ENCODE data around the gene COL23A1.
A peak's percentile ranks its signal among the peaks of the same experiment; 100 is the strongest.
"Not testable (repeated sequence)": the region's sequence is repeated elsewhere in the genome, so short reads cannot be mapped to it uniquely, and the experiment has no call there.

Gene COL23A1

DNA sequence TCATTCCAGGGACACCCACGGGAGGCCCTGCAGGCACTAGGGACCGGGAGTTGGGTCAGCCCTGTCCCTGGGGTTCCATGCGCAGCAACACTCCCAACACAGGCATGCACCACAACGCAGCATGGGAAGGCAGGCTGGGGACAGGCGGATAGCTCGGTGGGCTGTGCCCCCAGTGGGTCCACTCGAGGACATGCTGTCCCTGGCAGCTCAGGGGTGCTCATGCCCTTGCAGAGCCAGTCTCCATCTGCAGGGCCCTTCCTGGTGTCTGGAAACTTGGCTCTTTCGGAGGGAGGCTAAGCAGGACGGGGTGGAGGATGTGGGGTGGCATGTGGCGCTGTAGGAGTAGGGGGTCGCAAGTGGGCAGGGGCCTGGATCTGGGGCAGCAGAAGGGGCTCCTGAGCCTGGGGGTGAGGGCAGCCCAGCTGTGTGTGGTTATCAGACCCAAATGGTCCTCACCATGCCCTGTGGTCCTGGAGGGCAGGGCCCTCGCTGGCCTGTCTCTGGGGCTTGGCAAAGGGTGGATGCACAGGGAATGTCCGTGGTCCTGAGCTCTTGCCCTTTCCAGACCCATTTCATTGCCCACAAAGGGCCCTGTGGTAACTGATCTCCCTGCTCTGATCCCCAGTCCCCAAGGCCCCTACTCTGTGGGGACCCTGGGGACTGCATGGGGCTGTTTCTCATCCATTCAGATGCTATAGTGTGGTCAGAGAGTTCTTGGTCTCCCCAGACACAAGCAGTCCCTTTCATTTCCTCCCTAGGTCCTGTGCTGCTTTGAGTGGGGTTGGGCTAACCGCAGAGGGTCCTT is 267.3 kb downstream of the COL23A1 start:
- H3K4me3 ChIP-seq (ENCODE audit: low read depth, low read length), result no peak overlapping the region
- TF ChIP-seq, protein P1, sequence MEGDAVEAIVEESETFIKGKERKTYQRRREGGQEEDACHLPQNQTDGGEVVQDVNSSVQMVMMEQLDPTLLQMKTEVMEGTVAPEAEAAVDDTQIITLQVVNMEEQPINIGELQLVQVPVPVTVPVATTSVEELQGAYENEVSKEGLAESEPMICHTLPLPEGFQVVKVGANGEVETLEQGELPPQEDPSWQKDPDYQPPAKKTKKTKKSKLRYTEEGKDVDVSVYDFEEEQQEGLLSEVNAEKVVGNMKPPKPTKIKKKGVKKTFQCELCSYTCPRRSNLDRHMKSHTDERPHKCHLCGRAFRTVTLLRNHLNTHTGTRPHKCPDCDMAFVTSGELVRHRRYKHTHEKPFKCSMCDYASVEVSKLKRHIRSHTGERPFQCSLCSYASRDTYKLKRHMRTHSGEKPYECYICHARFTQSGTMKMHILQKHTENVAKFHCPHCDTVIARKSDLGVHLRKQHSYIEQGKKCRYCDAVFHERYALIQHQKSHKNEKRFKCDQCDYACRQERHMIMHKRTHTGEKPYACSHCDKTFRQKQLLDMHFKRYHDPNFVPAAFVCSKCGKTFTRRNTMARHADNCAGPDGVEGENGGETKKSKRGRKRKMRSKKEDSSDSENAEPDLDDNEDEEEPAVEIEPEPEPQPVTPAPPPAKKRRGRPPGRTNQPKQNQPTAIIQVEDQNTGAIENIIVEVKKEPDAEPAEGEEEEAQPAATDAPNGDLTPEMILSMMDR (conservative IDR thresholded peaks at IDR 0.05; ENCODE audit: low read depth, low read length), result no peak
- DNase-seq (ENCODE audit: low read depth), result no peak

DNA sequence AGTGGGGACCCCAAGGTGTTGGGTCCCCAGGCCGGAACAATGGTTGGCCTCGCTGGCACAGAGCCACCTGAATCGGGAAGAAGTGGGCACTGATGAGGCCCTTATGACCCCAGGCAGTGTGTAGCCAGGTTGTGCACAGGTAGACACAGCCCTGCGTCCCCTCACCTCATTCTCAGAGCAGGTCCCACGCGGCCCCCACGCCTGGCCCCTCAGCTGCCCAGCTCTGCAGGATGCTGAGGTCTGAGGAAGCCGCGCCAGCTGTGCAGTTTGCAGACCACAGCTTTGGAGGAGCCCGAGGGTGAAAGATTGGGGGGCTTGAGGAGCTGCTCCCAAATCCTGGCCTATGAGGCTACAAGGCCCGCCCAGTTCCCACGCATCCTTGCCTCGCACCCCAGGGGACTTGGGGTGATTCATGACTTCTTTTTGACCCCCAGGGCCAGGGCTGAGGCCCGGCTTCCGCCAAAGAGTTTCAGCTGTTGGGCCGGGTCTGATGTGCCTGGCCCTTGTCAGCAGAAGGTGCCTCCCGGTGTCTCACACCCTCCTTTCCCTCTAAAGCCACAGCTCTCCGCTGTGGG is 269.8 kb downstream of the COL23A1 start:
- DNase-seq (ENCODE audit: low read depth), result peak; percentile 15

DNA sequence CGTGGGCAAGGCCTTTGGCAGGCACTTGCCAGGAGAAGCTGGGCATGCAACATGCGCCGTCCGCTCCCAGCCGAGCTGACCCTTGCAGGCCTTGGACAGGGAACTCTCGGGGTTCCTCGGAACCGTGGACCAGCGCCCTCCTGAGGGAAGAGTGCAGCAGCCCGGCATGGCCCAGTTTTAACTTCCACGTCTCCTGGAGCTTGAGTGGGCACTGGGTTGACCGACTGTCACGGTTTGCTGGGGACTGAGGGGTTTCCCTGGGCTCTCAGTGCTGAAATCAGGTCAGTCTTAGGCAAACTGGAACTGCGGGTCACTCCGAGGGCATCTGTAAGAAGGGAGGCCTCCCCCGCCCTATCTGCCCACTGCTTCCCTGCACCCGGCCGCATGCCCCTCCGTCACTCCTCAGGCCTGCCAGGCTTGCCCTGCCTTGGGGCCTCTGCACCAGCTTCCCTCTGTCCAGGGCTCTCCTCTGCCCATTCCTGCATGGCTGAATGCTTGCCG is 270.6 kb downstream of the COL23A1 start:
- no peak for DNase-seq (ENCODE audit: low read depth)
- TF ChIP-seq, protein P1 (conservative IDR thresholded peaks at IDR 0.05; ENCODE audit: low read depth, low read length), result no peak
- H3K4me3 ChIP-seq (ENCODE audit: low read depth, low read length), result no peak overlapping the region

More for the DNA sequence above, 269.8 kb downstream of the COL23A1 start:
- TF ChIP-seq, protein P1 (conservative IDR thresholded peaks at IDR 0.05; ENCODE audit: low read depth, low read length), result no peak
- H3K4me3 ChIP-seq (ENCODE audit: low read depth, low read length), result no peak overlapping the region

DNA sequence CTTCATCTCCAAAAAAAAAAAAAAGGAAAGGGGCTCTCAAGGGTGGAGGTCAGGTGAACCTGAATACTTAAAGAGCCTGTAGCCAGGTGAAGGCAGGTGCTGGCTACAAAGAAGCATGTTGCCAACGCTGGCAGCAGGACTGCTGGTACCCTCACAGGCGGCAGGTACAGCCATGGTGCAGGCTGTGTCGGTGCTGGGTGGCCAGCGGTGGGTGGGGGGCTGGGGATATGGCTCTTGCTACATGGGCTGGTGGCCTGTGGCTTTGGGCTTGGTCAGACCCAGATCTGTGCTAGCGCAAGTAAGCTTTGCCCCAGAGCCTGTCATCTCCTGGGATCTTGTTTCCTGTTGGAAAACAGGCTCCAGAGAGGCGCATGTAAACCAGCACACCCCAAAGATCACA is 271.3 kb downstream of the COL23A1 start:
- no peak for DNase-seq (ENCODE audit: low read depth)

DNA sequence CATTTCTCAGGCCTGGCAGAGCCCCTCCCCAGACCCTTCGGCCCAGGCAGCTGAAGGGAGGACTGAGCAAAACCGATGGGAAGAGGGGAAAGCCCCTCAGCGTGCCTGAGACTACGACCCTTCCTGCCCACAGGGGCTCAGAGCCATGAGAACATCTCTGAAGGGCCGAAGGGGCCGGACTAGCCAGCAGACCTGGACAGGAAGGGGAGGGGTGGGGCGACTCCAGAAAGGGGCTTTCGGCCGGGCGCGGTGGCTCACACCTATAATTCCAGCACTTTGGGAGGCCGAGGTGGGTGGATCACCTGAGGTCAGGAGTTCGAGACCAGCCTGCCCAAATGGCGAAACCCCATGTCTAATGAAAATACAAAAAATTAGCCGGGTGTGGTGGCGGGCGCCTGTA is 271.8 kb downstream of the COL23A1 start:
- no peak for DNase-seq (ENCODE audit: low read depth)
- TF ChIP-seq, protein P1 (conservative IDR thresholded peaks at IDR 0.05; ENCODE audit: low read depth, low read length), result no peak
- no peak overlapping the region for H3K4me3 ChIP-seq (ENCODE audit: low read depth, low read length)

More for the DNA sequence above, 271.3 kb downstream of the COL23A1 start:
- H3K4me3 ChIP-seq (ENCODE audit: low read depth, low read length), result no peak overlapping the region
- TF ChIP-seq, protein P1 (conservative IDR thresholded peaks at IDR 0.05; ENCODE audit: low read depth, low read length), result no peak

DNA sequence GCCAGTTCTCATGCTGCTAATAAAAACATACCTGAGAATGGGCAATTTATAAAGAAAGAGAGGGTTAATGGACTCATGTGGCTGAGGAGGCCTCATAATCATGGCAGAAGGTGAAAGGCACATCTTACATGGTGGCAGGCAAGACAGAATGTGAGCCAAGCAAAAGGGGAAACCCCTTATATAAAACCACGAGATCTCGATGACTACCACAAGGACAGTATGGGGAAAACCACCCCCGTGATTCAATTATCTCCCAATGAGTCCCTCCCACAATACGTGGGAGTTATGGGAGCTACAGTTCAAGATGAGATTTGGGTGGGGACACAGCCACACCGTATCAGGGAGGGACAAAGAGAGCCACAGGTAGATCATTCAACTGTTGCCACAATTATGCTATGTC is 272.5 kb downstream of the COL23A1 start:
- H3K4me3 ChIP-seq (ENCODE audit: low read depth, low read length), result not testable (repeated sequence)

DNA sequence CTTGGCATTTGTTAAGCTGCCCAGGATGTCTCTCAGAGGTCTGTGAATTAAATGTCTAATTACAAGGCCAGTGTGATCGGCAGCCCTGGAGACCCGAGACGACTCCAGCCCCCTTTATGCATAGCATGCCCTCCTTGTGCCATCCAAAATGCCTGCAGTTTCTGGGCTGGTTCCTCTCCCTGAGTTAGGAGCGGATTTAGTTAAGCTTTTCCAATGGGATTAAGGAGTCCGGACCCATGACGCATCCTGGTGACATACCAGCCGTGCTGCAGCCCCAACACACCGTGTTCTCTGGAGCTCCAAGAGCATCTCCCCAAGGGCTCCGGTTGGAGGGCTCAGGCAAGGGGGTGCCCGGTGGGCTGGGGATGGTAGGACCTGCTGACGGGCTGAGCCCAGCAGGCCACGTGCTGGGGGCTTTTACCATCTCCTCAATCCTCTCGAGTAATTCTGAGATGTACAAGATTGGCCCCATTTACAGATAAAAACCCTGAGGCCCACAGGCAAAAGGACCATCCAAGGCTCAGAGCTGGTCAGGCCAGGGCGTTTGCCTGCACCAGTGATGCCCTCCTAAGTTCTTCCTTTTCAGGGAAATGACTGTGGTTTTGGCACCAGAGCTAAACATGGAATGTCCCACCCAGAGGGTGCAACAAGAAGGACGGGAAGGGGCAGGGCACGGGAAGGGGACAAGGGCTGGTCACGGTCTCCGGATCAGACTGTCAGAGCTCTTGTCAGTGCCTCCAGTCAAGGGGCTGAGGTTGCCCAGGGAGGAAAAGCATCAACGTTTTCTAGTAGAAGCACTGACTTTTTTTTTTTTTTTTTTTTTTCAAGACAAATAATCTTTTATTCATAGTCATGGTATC is 275.0 kb downstream of the COL23A1 start:
- TF ChIP-seq, protein P1 (conservative IDR thresholded peaks at IDR 0.05; ENCODE audit: low read depth, low read length), result no peak
- no peak overlapping the region for H3K4me3 ChIP-seq (ENCODE audit: low read depth, low read length)
- DNase-seq (ENCODE audit: low read depth), result no peak

More for the DNA sequence above, 272.5 kb downstream of the COL23A1 start:
- not testable (repeated sequence) for DNase-seq (ENCODE audit: low read depth)
